ENCODE data around the gene TRIM74. TPM values are rescaled to one million over a fixed set of nuclear protein-coding genes. Genes with fewer than 3 reads are reported as not detected.
"Not testable (repeated sequence)": the region's sequence is repeated elsewhere in the genome, so short reads cannot be mapped to it uniquely, and the experiment has no call there.

The TRIM74 gene
- total and polyA plus RNA-seq, 2 of the 8 experiments (the other 6 are each of a cell fraction or from before 2014, with no cell fraction given) = 0.52 TPM; not detected in 1

GRCh38 chr7:72965186-72965975 is 3.9 kb downstream of the TRIM74 start:
- H4K20me1 ChIP-seq (replicated peaks in 1 of 2; ENCODE audit: control insufficient read depth in 1 of 2, insufficient read depth in 2 of 2, low read length in 2 of 2); H2AFZ ChIP-seq (ENCODE audit: low read length); H2BK12ac ChIP-seq (ENCODE audit: low read depth, low read length); H2BK15ac ChIP-seq (ENCODE audit: low read length); H3K23ac ChIP-seq (ENCODE audit: insufficient read length); H3K4ac ChIP-seq (replicated peaks; ENCODE audit: insufficient read length, low read depth, low read length); H2BK20ac ChIP-seq (ENCODE audit: low read length); H3K27ac ChIP-seq (ENCODE audit: low read depth, low read length); H3K9me3 ChIP-seq (ENCODE audit: insufficient read depth in 2 of 2, low read depth in 1 of 2, low read length in 1 of 2); H3K79me2 ChIP-seq (ENCODE audit: control insufficient read depth in 1 of 2, insufficient read depth in 2 of 2, low read length in 2 of 2); H4K5ac ChIP-seq (ENCODE audit: insufficient read length, low read depth, low read length); POLR2A ChIA-PET (ENCODE audit: partially characterized antibody); H3K9ac ChIP-seq (replicated peaks in 1 of 4; ENCODE audit: extremely low read depth in 1 of 4, low read depth in 3 of 4, low read length in 3 of 4); FAIRE-seq; H3K36me3 ChIP-seq (ENCODE audit: control insufficient read depth in 2 of 4, insufficient read depth in 4 of 4, low read length in 3 of 4); H3K4me3 ChIP-seq (ENCODE audit: extremely low read depth in 1 of 4, insufficient read depth in 2 of 4, low read depth in 3 of 4, low read length in 4 of 4); H3K56ac ChIP-seq (replicated peaks; ENCODE audit: insufficient read length, low read depth, low read length); H3K27me3 ChIP-seq (replicated peaks in 1 of 4; ENCODE audit: control insufficient read depth in 3 of 4, extremely low read depth in 1 of 4, insufficient read depth in 3 of 4, low read length in 3 of 4); H2BK120ac ChIP-seq (replicated peaks; ENCODE audit: low read depth, low read length); H3K4me1 ChIP-seq (replicated peaks in 1 of 4; ENCODE audit: control insufficient read depth in 3 of 4, insufficient read depth in 4 of 4, low read length in 3 of 4); H3K18ac ChIP-seq (ENCODE audit: extremely low read depth, low read length); H3K14ac ChIP-seq (ENCODE audit: insufficient read length); H4K91ac ChIP-seq (replicated peaks; ENCODE audit: insufficient read length, low read length); H2AK5ac ChIP-seq (ENCODE audit: low read depth, low read length); H3K23me2 ChIP-seq (ENCODE audit: low read depth, low read length); DNase-seq (ENCODE audit: low read depth in 1 of 2, low spot score in 2 of 2); CTCF ChIA-PET (ENCODE audit: partially characterized antibody); H2BK5ac ChIP-seq (ENCODE audit: low read depth, low read length); H3K79me1 ChIP-seq (ENCODE audit: low read depth, low read length); H4K8ac ChIP-seq (ENCODE audit: extremely low read depth, insufficient read depth, low read length); H3K4me2 ChIP-seq (ENCODE audit: insufficient read depth in 1 of 2, low read depth in 2 of 2, low read length in 2 of 2): not testable (repeated sequence)
- no CpG with 5 or more reads among the region's 31 CpGs for WGBS, 2 experiments (ENCODE audit: extremely low coverage in 1 of 2, insufficient coverage in 1 of 2, insufficient read length in 1 of 2, insufficient replicate concordance in 2 of 2, low coverage in 1 of 2, low lambda C conversion rate in 2 of 2, missing lambda C conversion rate in 1 of 2)

GRCh38 chr7:72963056-72963455 is 6.2 kb downstream of the TRIM74 start:
- H4K5ac ChIP-seq (ENCODE audit: insufficient read length, low read depth, low read length); H2BK15ac ChIP-seq (ENCODE audit: low read length); H3K79me2 ChIP-seq (ENCODE audit: control insufficient read depth in 1 of 2, insufficient read depth in 2 of 2, low read length in 2 of 2); H2AFZ ChIP-seq (ENCODE audit: low read length); H3K14ac ChIP-seq (ENCODE audit: insufficient read length); H2BK20ac ChIP-seq (ENCODE audit: low read length); H3K36me3 ChIP-seq (ENCODE audit: control insufficient read depth in 2 of 4, insufficient read depth in 4 of 4, low read length in 3 of 4); H3K9me3 ChIP-seq (ENCODE audit: insufficient read depth in 2 of 2, low read depth in 1 of 2, low read length in 1 of 2); H3K9ac ChIP-seq (replicated peaks in 1 of 4; ENCODE audit: extremely low read depth in 1 of 4, low read depth in 3 of 4, low read length in 3 of 4); FAIRE-seq; H3K23me2 ChIP-seq (ENCODE audit: low read depth, low read length); H4K8ac ChIP-seq (ENCODE audit: extremely low read depth, insufficient read depth, low read length); H3K56ac ChIP-seq (replicated peaks; ENCODE audit: insufficient read length, low read depth, low read length); H3K79me1 ChIP-seq (ENCODE audit: low read depth, low read length); H3K4me1 ChIP-seq (replicated peaks in 1 of 4; ENCODE audit: control insufficient read depth in 3 of 4, insufficient read depth in 4 of 4, low read length in 3 of 4); H3K23ac ChIP-seq (ENCODE audit: insufficient read length); H2BK12ac ChIP-seq (ENCODE audit: low read depth, low read length); H3K4me2 ChIP-seq (ENCODE audit: insufficient read depth in 1 of 2, low read depth in 2 of 2, low read length in 2 of 2); POLR2A ChIA-PET (ENCODE audit: partially characterized antibody); DNase-seq (ENCODE audit: low read depth in 1 of 2, low spot score in 2 of 2); H3K4ac ChIP-seq (replicated peaks; ENCODE audit: insufficient read length, low read depth, low read length); H4K91ac ChIP-seq (replicated peaks; ENCODE audit: insufficient read length, low read length); H3K27me3 ChIP-seq (replicated peaks in 1 of 4; ENCODE audit: control insufficient read depth in 3 of 4, extremely low read depth in 1 of 4, insufficient read depth in 3 of 4, low read length in 3 of 4); H2BK120ac ChIP-seq (replicated peaks; ENCODE audit: low read depth, low read length); H2BK5ac ChIP-seq (ENCODE audit: low read depth, low read length); H4K20me1 ChIP-seq (replicated peaks in 1 of 2; ENCODE audit: control insufficient read depth in 1 of 2, insufficient read depth in 2 of 2, low read length in 2 of 2); CTCF ChIA-PET (ENCODE audit: partially characterized antibody); H3K27ac ChIP-seq (ENCODE audit: low read depth, low read length); H3K4me3 ChIP-seq (ENCODE audit: extremely low read depth in 1 of 4, insufficient read depth in 2 of 4, low read depth in 3 of 4, low read length in 4 of 4); H2AK5ac ChIP-seq (ENCODE audit: low read depth, low read length); H3K18ac ChIP-seq (ENCODE audit: extremely low read depth, low read length): not testable (repeated sequence)
- 100% methylated on average over 2 of the region's 8 CpGs; no CpG with 5 or more reads in 1 of the 2 experiments for WGBS, 2 experiments (ENCODE audit: extremely low coverage in 1 of 2, insufficient coverage in 1 of 2, insufficient read length in 1 of 2, insufficient replicate concordance in 2 of 2, low coverage in 1 of 2, low lambda C conversion rate in 2 of 2, missing lambda C conversion rate in 1 of 2)
